SW480 (cell line): Measurements from ENCODE around the gene CRYBB1.
"Not testable (repeated sequence)": the region's sequence is repeated elsewhere in the genome, so short reads cannot be mapped to it uniquely, and the experiment has no call there.

ENCODE experiments used
- DNase-seq: peaks from one replicate; pipeline ENCODE4 v3.0.0-alpha.2; 2016; ENCODE audit warnings: low spot score

CRYBB1 gene

DNA sequence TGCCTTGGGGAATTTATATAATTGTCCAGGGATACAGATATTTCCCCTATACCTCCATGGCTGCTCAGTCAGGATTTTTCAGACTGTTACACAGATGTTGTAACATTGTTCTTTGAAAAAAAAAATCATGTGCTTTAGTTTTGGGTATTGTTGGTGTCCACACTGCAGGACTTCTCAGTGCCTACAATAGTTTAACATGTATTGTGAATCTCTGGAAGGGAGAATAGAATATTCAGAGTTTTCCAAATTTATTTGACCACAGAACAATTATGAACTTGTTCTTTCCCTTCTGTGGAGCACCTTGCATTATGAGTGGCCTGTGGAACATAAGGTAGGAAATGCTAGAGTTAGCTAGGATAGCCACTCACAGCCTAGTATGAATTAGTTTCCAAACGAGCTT lies 18.5 kb upstream of the CRYBB1 start:
- DNase-seq, result no peak

DNA sequence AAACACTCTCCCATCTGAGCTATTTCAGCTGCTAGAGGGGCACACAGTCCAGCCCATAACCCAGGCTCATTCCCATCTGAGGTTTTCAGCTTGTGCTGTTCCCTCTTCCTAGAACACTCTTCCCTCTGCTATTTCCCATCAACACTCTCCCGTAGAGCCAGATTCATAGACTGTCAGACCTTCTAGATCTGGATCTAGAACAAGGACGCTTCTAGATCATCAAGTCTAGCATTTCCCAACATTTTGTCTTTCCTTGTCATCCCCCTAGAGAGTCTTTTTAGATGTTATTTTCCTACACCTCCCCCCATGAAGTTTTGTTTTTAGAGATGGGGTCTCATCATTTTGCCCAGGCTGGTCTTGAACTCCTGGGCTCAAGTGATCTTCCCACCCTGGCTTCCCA lies 17.3 kb upstream of the CRYBB1 start:
- DNase-seq, result no peak

GRCh38 chr22:26634189-26634588 lies 16.4 kb upstream of the CRYBB1 start:
- no peak for DNase-seq

- no peak for DNase-seq
These were observed 14.8 kb upstream of the CRYBB1 start for GRCh38 chr22:26632422-26633155.

- DNase-seq, result no peak
These were observed 13.5 kb upstream of the CRYBB1 start for GRCh38 chr22:26631282-26631681.

- no peak for DNase-seq
These were observed 12.3 kb upstream of the CRYBB1 start for GRCh38 chr22:26629988-26630761.

- no peak for DNase-seq
These were observed 7.0 kb upstream of the CRYBB1 start for GRCh38 chr22:26624803-26625202.

DNA sequence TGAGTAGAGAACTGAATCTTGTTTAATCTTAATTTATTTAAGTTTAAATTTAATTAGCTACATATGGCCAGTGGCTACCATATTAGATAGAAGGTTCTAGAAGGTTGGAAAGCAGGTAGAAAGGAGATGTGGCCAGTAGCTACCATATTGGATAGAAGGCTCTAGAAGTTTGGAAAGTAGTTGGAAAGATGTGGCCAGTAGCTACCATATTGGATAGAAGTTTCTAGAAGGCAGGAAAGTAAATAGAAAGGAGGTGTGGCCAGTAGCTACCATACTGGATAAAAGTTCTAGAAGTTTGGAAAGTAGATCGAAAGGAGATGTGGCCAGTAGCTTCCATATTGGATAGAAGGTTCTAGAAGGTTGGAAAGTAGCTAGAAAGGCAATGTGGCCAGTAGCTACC lies 6.2 kb upstream of the CRYBB1 start:
- no peak for DNase-seq

DNA sequence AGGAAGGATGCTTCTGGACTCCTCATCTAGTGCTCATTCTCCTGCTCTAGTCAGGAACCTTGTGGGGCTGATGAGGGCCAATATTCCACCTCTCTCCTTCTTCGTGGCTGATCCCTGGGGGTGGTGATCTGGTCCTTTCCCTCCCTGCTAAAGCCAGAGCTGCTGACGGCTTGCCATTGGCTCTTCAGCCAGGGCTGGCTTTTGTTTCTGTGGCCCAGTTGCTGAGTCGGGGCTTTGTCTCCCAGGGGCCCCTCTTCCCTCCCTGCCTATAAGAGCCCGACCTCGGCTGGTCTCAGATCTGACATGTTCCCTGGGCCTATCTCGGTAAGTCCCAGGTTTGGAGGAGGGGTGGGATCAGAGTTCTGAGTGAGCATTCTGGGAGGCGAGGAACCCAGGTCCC lies 3.8 kb upstream of the CRYBB1 start, which contains the start of gene CRYBA4:
Gene CRYBA4, plus strand, starts transcription at position 301 of the 400 bp plus-strand sequence. CDS start 634 bp downstream, outside the sequence.
- DNase-seq, result no peak

- DNase-seq, result no peak
These were observed 2.4 kb upstream of the CRYBB1 start for GRCh38 chr22:26620197-26620596.

DNA sequence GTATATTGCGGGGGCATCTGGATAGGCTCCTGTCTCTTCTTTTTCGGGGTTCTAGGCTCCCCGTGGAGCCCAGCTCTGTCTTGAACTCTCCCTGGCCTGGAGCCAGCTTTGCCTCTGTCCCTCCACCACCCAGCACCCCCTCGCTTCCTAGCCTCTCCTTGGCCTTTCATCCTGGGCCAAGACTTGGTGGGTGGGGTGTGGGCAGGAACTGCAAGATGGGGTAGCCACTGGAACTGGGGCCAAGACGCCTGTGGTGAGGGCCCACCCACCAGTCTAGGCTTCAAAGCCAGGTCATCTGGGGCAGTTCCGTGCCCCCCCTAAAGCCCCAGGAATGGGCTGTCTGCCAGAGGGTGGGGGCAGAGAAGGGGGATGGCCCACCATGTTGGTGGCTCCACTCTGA lies 1.7 kb upstream of the CRYBB1 start:
- DNase-seq, result no peak

GRCh38 chr22:26618455-26618854 lies 628 bp upstream of the CRYBB1 start:
- no peak for DNase-seq

DNA sequence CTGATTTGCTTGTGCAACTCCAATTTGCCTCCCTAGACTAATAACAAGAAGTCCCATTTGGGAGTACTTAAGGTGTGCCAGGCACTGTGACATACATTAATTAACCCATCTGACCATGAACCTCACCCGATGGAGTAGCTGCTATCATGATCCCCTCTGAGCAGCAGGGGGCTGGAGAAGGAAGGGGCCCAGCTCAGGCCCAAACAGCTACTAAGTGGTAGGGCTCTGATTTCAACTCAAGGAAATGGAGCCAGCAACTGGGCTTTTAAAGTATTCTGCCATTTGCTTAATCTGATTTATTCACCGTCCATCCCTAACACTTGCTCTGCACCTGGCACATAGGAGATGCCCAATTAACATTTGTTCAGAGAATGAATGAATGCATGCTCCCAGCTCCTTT lies 1.2 kb downstream of the CRYBB1 start:
- DNase-seq, result no peak

DNA sequence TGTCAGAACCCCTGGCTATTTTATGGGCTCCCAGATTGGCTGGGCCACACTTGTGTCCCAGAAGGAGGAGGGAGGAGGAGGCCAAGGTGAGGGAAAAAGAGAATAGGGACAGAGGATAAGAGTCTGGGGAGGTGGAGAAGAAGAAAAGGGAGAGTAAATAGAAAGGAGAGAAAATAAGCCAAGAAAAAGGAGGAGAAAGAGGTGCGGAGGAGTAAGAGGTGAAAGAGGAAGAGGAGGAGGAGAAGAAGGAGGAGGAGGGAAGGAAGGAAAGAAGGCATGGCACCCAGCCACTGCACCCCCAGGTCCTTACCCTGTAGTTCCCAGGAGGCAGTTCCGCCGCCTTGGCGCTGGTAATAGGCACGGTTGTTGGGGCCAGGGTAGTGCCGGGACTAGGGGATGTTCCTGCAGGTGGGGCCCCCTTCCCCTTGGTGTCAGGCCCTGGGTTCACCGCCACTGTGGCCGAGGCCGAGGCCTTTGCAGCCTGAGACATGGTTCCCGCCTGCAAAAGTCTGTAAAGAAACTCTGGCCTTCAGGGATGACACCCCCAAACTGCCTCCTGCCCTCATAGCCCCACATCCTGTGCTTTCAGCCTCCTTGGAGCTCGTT lies 1.9 kb downstream of the CRYBB1 start:
- no peak for DNase-seq

- no peak for DNase-seq
These were observed 2.7 kb downstream of the CRYBB1 start for GRCh38 chr22:26615149-26615548.

- no peak for DNase-seq
These were observed 3.5 kb downstream of the CRYBB1 start for GRCh38 chr22:26614322-26614721.

DNA sequence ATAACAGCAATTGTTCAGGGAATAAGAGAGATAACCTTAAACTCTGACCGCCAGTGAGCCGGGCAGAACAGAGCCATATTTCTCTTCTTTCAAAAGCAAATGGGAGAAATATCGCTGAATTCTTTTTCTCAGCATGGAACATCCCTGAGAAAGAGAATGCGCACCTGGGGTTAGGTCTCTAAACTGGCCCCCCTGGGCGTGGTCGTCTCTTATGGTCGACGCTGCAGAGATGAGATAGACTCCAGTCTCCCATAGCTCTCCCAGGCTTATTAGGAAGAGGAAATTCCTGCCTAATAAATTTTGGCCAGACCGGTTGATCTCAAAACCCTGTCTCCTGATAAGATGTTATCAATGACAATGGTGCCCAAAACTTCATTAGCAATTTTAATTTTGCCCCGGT lies 4.1 kb downstream of the CRYBB1 start:
- not testable (repeated sequence) for DNase-seq

DNA sequence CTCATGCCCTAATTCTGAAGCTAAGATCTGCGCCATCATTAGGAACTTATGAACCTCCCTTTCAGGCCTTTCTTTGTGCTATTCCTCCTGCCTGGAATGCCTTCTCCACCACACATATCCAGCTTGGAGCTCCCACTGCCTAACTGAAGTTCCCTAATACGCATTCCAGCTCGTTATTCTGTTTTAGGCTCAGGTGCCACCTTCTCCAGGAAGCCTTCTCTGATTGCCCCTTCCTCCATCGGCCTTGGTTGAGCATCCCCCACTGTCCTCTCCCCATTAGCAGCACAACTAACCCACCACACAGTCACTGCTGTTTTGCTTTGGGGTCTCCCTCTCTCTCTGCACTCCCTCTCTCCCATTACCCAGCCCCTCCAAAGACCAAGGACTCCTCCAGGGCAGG lies 5.2 kb downstream of the CRYBB1 start:
- DNase-seq, result no peak

GRCh38 chr22:26610996-26611395 lies 6.8 kb downstream of the CRYBB1 start:
- no peak for DNase-seq

GRCh38 chr22:26610072-26610958 lies 7.5 kb downstream of the CRYBB1 start:
- no peak for DNase-seq

DNA sequence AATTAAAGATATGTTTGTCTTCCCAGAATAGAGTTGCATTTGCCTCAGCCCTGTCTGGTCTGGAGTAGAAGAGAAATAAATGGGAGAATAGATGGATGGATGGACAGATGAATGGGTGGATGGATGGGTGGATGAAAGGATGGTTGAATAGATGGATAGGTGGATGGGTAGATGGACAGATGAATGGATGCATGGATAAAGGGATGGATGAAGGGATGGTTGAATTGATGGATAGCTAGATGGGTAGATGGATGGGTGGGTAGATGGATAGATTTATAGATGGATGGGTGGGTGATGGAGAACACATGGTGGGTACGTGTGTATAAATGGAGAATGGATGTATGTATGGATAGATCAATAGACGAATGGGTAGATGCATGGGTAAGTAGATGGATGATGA lies 8.5 kb downstream of the CRYBB1 start:
- no peak for DNase-seq

- DNase-seq, result no peak
These were observed 9.7 kb downstream of the CRYBB1 start for GRCh38 chr22:26608129-26608528.
